Prostate gland (tissue), 2 donors: Measurements from ENCODE around the gene FHIT.

Experiments used
- POLR2AphosphoS5 ChIP-seq: sonication (generic); formaldehyde crosslinking; IDR thresholded peaks from one replicate; pipeline ENCODE4 v1.6.1; 2017; ENCODE audit warnings: antibody characterized with exemption
- TF ChIP-seq, protein P1 (sequence below), 4 experiments: fragments of 200-600 bp in 2 of 4; fragments of 450-650 bp in 2 of 4; sonication (generic) in 2 of 4; IDR thresholded peaks; 1 replicate in 3 of 4; 2 replicates in 1 of 4; pipeline ENCODE4 v1.5.1; 2016 to 2019; ENCODE audit warnings: antibody characterized with exemption in 4 of 4, mild to moderate bottlenecking in 2 of 4, moderate library complexity in 2 of 4

DNA sequence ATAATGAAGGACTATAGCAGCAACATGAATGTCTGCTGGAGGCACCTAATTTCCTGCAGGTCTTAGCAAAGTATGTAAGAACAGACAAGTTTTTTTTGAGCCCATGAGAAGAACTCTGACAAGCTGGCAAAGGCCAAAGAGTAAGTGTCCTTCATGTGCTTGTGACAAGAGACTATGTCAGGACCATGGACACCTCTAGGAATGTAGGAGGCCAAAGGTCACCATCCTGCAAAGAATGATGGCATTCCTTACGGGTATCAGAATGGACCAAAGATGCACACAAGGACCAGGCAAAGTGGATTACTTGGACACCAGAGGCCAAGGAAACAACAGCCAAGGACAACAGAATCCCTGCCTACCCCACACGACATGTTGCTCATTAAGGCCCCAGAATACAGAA lies 1343.0 kb downstream of the FHIT start:
- TF ChIP-seq, protein P1, sequence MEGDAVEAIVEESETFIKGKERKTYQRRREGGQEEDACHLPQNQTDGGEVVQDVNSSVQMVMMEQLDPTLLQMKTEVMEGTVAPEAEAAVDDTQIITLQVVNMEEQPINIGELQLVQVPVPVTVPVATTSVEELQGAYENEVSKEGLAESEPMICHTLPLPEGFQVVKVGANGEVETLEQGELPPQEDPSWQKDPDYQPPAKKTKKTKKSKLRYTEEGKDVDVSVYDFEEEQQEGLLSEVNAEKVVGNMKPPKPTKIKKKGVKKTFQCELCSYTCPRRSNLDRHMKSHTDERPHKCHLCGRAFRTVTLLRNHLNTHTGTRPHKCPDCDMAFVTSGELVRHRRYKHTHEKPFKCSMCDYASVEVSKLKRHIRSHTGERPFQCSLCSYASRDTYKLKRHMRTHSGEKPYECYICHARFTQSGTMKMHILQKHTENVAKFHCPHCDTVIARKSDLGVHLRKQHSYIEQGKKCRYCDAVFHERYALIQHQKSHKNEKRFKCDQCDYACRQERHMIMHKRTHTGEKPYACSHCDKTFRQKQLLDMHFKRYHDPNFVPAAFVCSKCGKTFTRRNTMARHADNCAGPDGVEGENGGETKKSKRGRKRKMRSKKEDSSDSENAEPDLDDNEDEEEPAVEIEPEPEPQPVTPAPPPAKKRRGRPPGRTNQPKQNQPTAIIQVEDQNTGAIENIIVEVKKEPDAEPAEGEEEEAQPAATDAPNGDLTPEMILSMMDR (IDR thresholded peaks at IDR 0.05): no peak
- TF ChIP-seq POLR2AphosphoS5: no peak
